Measurements from ENCODE around the gene AFF2.

Gene AFF2

DNA sequence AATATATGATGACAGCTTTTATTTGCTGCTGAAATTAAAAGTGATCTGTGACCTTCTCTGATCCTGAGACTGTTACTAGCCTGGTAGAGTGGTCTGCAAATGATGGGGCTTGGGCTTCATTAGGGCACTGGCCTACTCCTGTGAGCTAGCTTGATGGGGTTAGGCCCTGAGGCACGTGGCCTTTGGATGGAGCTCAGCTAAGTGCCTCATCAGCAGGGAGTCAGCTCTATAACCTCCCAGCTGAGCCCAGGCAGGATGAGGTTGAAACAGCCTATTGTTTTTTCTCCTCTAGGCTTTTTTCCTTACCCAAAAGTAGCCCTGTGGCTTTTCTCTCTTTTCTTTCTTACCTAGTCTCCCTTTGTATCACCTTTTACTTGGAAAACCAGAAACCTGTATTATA lies 92.2 kb downstream of the AFF2 start:
- DNase-seq = no peak

- DNase-seq = no peak
Measured at GRCh38 chrX:148593146-148593545, 92.7 kb downstream of the AFF2 start.

- DNase-seq = no peak
Measured at GRCh38 chrX:148593987-148594386, 93.6 kb downstream of the AFF2 start.

DNA sequence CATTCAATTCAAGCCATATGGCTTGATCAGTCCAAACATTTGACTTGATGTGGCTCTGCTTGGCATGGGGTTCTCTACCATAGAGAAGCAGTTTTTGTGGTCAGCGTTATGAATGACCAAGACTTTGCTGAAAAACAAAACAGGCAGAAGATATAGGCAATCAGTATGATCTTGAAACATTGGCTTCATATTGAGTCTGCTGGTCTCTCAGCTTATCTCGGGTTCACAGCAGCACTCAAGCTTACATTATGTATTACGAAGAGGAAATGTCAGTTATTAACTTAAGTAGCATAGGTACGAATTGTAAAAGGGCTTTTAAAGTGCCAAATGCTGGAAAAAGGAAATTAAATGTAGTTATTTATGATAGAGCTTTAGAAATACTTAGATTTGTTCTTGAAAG lies 99.0 kb downstream of the AFF2 start:
- no peak for DNase-seq

DNA sequence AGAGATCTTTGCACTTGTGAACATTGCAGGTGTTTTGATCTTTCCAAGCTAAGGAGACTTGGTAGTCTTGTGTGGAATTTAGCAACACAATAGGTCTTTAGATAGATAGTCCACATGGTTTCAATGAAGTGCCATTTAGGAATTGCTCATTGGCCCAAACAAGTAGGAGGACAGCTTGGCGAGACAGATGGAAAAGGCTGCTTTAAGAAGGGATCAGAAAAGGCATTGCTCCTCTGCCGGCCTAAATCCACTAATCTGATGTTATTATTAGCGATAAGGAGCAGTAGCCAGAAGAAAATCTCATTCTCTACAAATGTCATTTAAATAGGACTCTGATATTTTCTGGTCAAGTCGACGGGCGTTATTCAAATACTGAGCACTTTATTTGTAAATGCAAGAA lies 99.7 kb downstream of the AFF2 start:
- no peak for DNase-seq

DNA sequence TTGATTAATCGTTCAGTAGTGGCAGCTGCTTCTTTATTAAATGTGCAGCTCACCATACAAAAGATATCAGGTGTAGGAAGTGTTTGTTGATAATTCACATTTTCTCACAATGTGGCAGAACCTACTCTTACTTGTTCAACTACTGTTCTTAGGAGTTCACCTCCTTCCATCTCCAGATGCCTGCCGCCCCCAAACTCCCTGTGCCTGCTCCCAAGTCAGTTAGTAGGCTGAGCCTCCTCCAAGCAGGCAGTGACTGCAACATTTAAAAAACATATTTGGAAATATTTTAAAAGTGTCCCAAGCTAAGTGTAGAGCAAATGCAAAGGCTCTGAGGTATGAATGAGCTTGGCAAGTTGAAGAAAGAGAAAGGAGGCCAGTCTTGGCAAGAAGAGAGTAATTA lies 100.2 kb downstream of the AFF2 start:
- DNase-seq = no peak

- no peak for DNase-seq
Measured at GRCh38 chrX:148601034-148601433, 100.6 kb downstream of the AFF2 start.

DNA sequence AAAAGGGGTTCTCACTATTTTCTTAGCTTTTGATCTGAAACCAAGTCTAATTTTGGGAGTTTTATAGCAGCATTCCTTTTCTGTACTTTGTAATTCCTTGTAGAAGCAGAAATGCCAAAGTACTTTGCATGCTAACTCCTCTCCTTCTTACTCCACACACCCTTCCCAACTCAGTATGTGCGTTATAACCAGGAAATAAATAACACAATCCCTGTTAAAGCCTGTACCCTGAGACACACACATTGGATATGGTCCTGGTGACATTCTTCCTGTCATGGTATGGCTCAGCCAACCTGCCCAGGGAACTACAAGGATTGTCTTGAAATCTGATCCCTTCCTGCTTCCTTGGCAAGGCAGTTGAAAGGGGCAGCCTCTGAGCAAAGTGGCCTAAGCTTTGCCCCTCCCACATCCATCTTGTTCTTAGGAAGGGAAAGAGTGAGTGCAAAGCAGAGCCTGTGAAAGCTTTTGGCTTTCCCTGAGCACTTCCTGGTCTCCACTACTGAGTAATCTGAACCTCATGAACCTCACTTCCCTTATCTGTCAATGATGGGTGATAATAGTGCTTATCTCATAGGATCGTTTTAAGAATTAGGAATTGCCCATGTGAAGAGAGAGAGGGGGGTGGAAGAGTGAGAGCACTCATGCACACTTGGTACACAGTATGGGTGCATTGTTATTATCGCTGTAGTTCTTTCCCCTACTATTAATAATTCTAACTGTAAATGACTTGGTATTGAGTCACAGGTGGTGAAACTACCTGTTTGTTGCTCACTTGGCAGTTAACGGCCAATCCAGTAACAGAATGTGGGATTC lies 109.3 kb downstream of the AFF2 start:
- DNase-seq = no peak

DNA sequence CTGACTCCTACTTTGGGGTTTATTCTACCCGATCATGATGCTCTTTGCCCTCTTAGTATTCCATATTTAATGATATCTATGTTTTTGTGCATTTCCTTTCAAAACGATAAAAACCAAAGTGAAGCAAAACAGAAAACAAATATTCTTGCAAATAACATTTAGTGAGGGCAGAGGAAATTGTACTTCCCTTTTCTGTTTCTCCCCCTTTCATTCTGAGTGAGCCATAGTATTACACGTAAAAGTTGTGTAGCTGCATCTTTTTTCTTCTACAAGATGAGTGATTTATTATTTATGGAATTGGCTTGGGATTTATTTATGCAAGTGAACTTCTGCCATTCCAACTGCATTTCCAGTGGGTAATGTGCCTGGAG lies 109.9 kb downstream of the AFF2 start:
- no peak for DNase-seq

DNA sequence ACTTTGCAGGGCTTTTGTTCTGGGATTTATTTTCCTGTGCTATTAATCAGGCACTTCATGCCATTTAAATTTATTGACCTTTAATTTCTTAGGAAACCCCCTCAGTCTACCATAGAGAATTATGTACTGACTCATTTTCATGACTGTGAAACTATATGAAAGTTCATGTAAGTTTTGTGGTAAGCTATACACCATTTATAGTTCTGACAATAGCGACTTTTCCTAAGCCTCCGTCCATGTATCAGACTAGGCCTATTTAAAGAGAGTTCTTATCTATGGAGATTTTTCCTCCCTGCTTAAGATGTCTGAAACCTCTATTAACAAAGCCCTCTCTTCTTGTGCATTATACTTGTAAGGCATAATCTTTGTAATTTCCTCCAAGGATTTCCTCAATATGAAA lies 111.6 kb downstream of the AFF2 start:
- no peak for DNase-seq

- no peak for DNase-seq
Measured at GRCh38 chrX:148612431-148612830, 112.0 kb downstream of the AFF2 start.

GRCh38 chrX:148613636-148614035 lies 113.2 kb downstream of the AFF2 start:
- no peak for DNase-seq

DNA sequence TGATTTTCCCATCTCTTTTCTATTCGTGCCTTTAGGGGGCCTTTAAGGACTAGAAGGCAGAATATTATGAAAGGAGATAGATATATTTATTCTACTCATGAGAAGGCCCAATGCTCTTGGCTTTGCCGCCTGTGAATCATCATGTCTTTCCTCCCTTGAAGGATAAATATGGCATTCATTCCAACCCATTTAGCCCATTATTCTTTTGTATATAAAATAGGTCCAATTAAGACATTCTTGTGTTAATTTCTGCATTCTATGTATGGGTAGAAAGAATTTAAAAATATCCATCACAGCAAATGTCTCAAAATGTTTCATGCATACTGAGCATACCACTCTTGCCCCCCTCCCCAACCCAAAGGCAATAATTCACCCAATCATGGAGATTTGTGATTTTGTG lies 115.1 kb downstream of the AFF2 start:
- DNase-seq = no peak

GRCh38 chrX:148618470-148619445 lies 118.3 kb downstream of the AFF2 start:
- DNase-seq = no peak

GRCh38 chrX:148620023-148620422 lies 119.6 kb downstream of the AFF2 start:
- DNase-seq = no peak

DNA sequence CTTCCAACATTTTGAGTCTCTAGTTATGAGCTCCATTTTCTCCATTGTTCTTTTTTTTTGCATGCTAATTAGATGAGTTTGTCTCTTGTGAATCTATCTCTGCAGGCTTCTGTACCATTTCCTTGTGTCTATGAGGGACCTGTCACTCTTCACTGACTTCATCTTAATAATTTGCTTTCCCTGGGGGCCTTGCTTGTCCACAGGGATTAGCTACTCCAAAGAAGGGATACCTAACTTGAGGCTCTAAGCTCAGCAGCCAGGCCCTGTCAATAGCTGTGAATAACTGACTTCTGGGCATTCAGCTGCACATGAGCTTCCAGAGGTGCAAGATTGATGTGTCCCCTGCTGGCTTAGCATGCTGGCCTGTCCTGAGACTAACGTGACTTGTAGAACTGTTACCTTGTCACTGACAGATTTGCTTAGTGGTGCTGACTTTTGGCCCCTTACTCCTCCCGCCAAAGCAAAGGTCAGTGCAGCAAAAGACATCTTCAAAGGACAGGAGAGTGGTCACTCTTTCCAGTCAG lies 124.6 kb downstream of the AFF2 start:
- DNase-seq = no peak

DNA sequence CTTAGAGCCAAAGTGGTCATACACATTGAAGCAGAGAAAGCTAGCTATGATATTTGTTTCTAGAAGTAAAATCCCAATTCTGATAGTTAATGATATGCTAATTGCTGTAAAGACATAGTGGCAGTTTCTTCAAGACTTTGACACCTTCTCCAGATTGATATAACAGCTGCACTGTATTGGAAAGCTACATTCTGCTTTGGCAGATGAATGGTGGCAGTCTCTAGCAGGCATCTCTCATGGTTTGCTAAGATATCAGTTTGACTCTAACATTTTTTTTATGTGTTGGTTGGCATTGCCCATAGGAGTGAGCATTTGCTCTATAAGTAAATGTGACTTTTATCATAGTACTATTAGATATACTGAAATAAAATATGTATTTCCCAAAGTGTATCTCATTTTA lies 128.2 kb downstream of the AFF2 start:
- DNase-seq = no peak

DNA sequence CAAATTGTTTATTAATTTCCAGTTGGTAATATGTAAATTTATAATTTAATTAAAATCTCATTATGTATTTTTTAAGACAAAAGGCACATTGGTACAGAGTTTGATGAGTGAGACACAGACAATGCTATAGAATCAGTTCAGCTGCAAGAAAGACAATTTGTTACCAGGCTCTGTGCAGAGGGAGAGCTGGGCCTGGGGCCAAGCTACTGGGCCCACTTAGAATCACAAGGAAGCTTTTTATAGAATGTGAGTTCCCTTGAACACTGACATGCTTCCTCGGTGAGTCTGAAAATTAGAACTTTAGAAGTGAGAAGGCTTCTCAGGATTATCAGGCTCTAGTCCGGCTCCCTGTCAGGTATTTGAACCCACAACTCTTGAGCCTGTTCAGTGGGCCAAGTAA lies 129.0 kb downstream of the AFF2 start:
- no peak for DNase-seq

GRCh38 chrX:148632444-148632843 lies 132.0 kb downstream of the AFF2 start:
- DNase-seq = no peak

- DNase-seq = no peak
Measured at GRCh38 chrX:148633218-148633908, 132.9 kb downstream of the AFF2 start.

DNA sequence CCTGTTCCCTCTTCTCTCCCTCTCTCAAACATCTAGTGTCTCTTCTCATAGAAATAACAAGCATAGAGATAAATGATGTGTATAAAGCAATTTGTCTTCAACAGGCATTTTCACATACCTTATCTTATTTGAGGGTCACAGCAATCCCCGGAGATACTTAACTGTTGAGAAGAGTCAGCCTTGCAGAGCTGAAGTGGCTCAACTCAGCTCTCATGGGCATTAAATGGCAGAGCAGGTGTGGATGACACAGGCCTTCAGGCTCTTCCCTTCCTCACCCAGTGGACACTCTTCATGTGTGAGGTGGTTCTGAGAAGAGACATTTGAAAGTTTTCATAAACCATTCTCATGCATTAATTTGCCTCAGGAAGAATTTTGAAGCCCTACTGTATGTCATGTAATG lies 134.2 kb downstream of the AFF2 start:
- DNase-seq = no peak

GRCh38 chrX:148643460-148643859 lies 143.0 kb downstream of the AFF2 start:
- no peak for DNase-seq

GRCh38 chrX:148647651-148648050 lies 147.2 kb downstream of the AFF2 start:
- DNase-seq = no peak
